HG03558 (cell line): ENCODE measurements around the gene SH3PXD2A.

Experiments used
- ATAC-seq: cut with Tn5 transposase; IDR thresholded peaks from one replicate; pipeline ENCODE4 v1.9.1; 2021; ENCODE audit warnings: moderate number of reproducible peaks; ENCODE audit not compliant: unreplicated experiment; ENCODE audit errors: extremely low read depth

SH3PXD2A gene

GRCh38 chr10:103696411-103697145 is 158.8 kb downstream of the SH3PXD2A start:
- ATAC-seq: no peak

GRCh38 chr10:103696094-103696410 is 159.3 kb downstream of the SH3PXD2A start:
- ATAC-seq: no peak

DNA sequence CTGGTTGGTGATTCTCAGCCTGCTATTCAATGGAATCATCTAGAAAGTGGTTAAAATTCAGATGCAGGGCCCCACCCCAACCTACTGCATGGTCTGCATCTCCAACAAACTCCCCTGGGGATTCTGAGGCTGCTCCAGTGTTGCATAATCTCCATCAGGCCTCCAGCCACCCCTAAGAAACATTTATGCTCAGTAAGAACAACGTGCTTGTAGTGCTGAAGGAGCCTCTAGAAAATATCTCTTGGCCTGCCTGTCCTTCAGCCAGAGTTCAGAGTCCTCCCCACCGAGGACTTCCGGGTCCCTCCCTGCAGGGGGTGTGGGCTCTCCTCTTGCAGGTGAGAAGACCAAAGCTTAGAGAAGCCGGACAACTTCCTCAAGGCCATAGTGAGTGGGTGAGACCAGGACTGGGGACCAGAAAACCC is 159.8 kb downstream of the SH3PXD2A start:
- ATAC-seq: no peak

GRCh38 chr10:103693812-103694205 is 161.6 kb downstream of the SH3PXD2A start:
- no peak for ATAC-seq

- ATAC-seq: no peak
Observed at GRCh38 chr10:103692952-103693811, 162.2 kb downstream of the SH3PXD2A start.

- ATAC-seq: peak; percentile 40
Observed at GRCh38 chr10:103692436-103692951, 162.9 kb downstream of the SH3PXD2A start.

GRCh38 chr10:103691723-103692435 is 163.5 kb downstream of the SH3PXD2A start:
- ATAC-seq: peak; percentile 4

DNA sequence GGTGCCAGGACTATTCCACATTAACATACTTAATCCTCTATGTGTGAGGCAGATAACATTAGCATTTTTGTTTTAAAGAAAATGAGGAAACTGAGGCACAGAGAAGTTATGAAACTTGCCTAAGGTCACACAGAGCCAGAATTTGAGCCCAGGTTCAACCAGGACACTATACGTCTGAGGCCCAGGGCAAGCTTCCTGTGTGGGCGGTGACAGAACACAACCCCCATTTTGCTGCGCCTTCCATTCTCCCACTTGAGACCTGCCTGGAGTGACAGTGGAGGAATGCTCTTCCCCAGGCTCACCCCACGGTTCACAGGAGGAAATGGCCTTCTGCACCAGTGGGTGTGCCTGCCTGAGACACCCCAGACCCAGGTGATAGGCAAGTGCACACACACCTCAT is 164.1 kb downstream of the SH3PXD2A start:
- ATAC-seq: no peak

DNA sequence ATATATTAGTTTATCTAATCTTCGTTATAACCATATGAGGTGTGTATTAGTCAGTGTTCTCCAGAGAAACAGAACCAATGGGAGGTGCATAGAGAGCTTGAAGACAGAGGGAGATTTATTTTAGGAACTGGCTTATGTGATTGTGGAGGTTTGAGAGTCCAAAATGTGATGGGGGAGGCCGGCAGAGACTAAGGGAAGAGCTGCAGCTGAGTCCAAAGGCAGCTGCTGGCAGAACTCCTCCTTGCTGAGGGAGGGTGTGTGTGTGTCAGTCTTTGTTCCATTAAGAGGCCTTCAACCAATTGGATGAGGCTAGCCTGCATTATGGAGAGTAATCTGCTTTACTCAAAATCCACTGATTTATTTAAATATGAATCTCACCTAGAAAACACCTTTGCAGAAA is 165.1 kb downstream of the SH3PXD2A start:
- ATAC-seq: no peak

DNA sequence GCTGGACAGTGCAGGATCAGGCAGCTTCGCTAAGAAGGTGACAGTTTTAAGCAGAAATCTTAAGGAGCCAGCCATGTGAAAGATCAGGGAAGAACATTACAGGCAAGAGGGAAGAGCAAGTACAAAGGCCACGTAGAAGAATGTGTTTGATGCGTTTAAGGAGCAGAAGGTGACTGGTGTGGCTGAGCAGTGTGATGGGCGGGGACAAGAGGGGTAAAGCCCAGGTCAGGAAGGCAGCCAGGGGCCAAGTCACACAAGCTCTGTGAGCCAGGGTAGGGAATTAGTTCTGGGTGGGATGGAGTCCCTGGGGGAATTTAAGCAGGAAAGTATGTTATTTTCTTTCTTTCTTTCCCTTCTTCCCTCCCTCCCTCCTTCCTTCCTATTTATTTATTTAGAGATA is 166.9 kb downstream of the SH3PXD2A start:
- no peak for ATAC-seq

- no peak for ATAC-seq
Observed at GRCh38 chr10:103687718-103688117, 167.7 kb downstream of the SH3PXD2A start.

DNA sequence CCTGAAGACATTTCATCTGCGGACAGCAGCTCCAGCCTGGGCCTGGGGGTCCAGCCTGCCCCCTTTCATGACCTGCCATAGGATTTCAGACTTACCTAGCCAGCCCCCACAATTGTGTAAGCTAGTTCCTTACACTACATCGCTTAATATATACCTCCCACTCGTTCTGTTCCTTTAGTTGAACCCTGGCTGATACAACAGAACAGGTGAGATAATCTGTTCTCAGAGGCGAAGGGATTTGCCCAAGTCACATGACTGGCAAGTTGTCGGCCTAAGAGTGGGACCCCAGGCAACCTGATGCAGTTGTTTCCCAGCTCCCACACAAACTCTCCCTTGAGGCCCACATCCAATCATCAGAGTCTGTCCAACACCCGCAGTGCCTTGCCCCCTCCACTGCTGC is 168.2 kb downstream of the SH3PXD2A start:
- ATAC-seq: no peak

GRCh38 chr10:103685880-103686669 is 169.3 kb downstream of the SH3PXD2A start:
- ATAC-seq: no peak

- no peak for ATAC-seq
Observed at GRCh38 chr10:103683851-103684250, 171.5 kb downstream of the SH3PXD2A start.

GRCh38 chr10:103682631-103683030 is 172.7 kb downstream of the SH3PXD2A start:
- ATAC-seq: no peak

- no peak for ATAC-seq
Observed at GRCh38 chr10:103681617-103682399, 173.6 kb downstream of the SH3PXD2A start.

- ATAC-seq: no peak
Observed at GRCh38 chr10:103680869-103681236, 174.5 kb downstream of the SH3PXD2A start.

DNA sequence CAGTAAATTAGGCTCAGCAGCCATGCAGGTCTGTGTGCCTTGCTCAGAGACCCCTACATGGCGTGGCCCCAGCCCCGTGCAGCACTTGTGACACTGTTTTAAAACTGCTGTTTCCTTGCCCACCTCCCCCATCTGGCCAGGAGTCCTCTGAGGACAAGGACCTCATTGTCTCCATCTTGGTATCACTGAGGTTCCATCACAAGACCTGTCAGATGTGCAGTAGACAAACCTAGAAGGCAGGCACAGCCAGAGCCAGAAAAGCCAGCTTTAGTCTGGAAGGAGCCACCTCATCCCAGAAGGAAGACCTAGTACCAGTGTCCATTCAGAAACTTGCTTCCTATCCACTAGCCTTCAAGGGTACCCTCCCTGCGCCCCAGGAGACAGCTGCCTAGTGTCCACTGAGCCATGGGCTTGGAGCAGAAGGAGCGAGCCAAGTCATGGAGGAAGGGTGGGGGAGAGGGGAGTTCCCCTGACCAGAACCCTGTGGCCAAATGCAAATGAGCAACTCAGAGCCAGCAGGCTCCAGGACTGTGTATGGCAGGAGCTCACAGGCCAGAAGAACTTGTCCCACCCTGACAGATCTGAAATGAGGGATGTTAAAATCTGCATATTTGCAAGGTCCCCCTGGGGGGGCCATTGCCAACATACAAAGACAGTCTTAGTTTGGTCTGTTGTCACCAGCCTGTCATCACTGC is 176.1 kb downstream of the SH3PXD2A start:
- ATAC-seq: peak; percentile 60

DNA sequence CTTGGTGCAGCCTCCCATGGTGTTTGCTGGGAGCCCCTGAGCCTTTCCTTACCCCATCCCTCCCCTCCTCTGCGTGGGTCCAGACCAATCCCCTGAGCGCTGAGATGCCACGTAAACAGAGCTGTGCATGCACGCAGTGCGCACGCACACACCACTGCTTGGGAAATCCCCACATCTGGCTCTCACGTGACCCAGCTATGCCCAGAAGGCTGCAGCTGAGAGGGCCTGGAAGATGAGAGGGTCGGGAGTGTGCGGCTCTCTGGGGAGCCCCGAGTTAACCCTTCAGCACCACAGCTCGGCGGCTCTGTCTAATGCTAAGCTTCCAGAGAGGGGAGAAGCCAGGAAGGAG is 177.2 kb downstream of the SH3PXD2A start:
- ATAC-seq: peak; percentile 76
